Suprapubic skin (tissue), 4 donors: Measurements from ENCODE around the gene CUL2. TPM values are rescaled to one million over a fixed set of nuclear protein-coding genes. Genes with fewer than 3 reads are reported as not detected.

ENCODE experiments used
- DNase-seq, 2 donors: peaks; one replicate each; pipeline ENCODE4 v3.0.0-alpha.2; 2019; ENCODE audit warnings: low spot score in 2 of 2
- H3K27ac ChIP-seq: fragments of 200-600 bp; sonication (generic); one replicate; pipeline ENCODE4 v1.5.1; 2019
- H3K27me3 ChIP-seq: fragments of 200-600 bp; sonication (generic); one replicate; pipeline ENCODE4 v1.5.1; 2019
- H3K36me3 ChIP-seq: fragments of 200-600 bp; sonication (generic); one replicate; pipeline ENCODE4 v1.5.1; 2019
- H3K4me1 ChIP-seq: fragments of 200-600 bp; sonication (generic); one replicate; pipeline ENCODE4 v1.5.1; 2019
- H3K4me3 ChIP-seq: fragments of 200-600 bp; sonication (generic); one replicate; pipeline ENCODE4 v1.5.1; 2019; ENCODE audit warnings: mild to moderate bottlenecking
- H3K9me3 ChIP-seq: fragments of 200-600 bp; sonication (generic); one replicate; pipeline ENCODE4 v1.5.1; 2019
- EP300 ChIP-seq: sonication (generic); formaldehyde crosslinking; IDR thresholded peaks from one replicate; pipeline ENCODE4 v1.6.1; 2017; ENCODE audit warnings: antibody characterized with exemption
- POLR2A ChIP-seq, 2 donors: fragments of 450-650 bp; IDR thresholded peaks; one replicate each; pipeline ENCODE4 v1.6.1; 2017; ENCODE audit warnings: antibody characterized with exemption in 2 of 2, mild to moderate bottlenecking in 2 of 2, moderate library complexity in 2 of 2
- POLR2AphosphoS5 ChIP-seq, 3 donors: sonication (generic); formaldehyde crosslinking; IDR thresholded peaks; one replicate each; pipeline ENCODE4 v1.6.1; 2017; ENCODE audit warnings: antibody characterized with exemption in 3 of 3
- WGBS: methylation state at CpG from one replicate; pipeline ENCODE4 v1.1.5; 2018; 5-methylcytosine and 5-hydroxymethylcytosine counted together
- total RNA-seq, 4 donors: library from RNA; depleted of rRNA; stranded (reverse); fragments of >200 nt; gene quantifications; one replicate each; pipeline ENCODE4 v1.1.0, GENCODE V29; 2016
- TF ChIP-seq, protein P1 (sequence below), 2 donors: fragments of 200-600 bp in 1 of 2; fragments of 450-650 bp in 1 of 2; sonication (generic) in 1 of 2; IDR thresholded peaks; one replicate each; pipeline ENCODE4 v1.5.1; 2016 to 2019; ENCODE audit warnings: antibody characterized with exemption in 2 of 2, mild to moderate bottlenecking in 1 of 2, moderate library complexity in 1 of 2

The CUL2 gene
- total RNA-seq, 4 donors from 2014 or later: 15.7 to 23.1 (median 18.4) TPM

DNA sequence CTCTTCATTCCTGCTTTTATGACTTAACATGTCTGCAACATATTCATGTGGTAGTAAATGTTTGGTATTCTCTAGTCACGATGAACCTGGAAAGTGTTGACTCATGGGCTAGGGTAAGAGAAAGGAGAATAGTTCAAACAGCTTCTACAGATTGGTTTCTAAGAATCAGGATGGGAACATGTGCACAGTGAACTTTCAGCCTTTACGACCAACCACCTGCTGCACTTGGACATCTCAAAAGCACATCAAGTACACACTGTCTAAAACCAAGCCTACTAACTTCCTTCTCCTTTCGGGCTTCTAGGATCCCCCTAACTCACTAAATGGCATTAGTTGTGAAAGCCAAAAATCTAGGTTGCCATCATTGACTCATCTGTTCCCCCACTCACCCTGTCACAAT, 85.5 kb downstream of the CUL2 start:
- 93% methylated on average over 3 of the region's 3 CpGs for WGBS
- Histone ChIP-seq H3K9me3 (no peaks in the 10 kb centered on the region), H3K27me3 (no peaks in the 10 kb centered on the region), H3K27ac (no peak overlapping the region), H3K36me3 (peaks cover 9% of the 10 kb centered on the region), H3K4me1 (no peaks in the 10 kb centered on the region), H3K4me3 (no peak overlapping the region)
- no peak for TF ChIP-seq POLR2A (IDR thresholded peaks at IDR 0.05)
- TF ChIP-seq POLR2AphosphoS5 (IDR thresholded peaks at IDR 0.05): no peak
- TF ChIP-seq, protein P1, sequence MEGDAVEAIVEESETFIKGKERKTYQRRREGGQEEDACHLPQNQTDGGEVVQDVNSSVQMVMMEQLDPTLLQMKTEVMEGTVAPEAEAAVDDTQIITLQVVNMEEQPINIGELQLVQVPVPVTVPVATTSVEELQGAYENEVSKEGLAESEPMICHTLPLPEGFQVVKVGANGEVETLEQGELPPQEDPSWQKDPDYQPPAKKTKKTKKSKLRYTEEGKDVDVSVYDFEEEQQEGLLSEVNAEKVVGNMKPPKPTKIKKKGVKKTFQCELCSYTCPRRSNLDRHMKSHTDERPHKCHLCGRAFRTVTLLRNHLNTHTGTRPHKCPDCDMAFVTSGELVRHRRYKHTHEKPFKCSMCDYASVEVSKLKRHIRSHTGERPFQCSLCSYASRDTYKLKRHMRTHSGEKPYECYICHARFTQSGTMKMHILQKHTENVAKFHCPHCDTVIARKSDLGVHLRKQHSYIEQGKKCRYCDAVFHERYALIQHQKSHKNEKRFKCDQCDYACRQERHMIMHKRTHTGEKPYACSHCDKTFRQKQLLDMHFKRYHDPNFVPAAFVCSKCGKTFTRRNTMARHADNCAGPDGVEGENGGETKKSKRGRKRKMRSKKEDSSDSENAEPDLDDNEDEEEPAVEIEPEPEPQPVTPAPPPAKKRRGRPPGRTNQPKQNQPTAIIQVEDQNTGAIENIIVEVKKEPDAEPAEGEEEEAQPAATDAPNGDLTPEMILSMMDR (IDR thresholded peaks at IDR 0.05): no peak
- TF ChIP-seq EP300: no peak
- DNase-seq: no peak

DNA sequence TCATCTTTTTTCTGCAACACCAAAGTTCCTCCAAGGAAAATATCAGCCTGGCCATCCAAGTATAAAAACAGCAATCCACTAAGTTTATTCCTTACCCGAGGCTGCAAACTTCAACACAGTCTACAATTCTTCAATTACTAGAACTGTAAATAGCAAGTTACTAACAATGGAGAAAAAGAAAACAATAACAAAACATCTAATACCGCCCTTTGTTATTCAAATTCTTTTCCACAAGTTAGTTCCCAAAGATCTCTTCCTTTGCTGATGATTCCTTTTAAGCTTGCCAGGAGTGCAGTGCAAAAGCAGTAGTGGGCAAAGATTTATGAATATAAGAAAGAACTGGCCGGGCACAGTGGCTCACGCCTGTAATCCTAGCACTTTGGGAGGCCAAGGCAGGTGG, 86.2 kb downstream of the CUL2 start:
- WGBS: 90% methylated on average over 4 of the region's 4 CpGs

DNA sequence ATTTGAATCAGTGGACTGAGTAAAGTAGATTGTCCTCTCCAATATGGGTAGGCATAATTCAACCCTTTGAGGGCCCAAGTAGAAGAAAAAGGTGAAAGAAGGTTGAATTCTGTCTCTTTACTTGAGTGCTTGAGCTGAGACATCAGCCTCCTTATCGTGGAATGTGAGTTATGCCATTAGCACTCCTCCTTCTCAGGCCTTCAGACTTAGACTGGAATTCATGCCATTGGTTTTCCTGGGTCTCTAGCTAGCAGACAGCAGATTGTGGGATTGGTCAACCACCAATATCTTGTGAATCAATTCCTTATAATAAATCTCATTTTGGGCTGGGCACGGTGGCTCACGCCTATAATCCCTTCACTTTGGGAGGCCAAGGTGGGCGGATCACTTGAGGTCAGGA, 89.2 kb downstream of the CUL2 start:
- 96% methylated on average over 4 of the region's 4 CpGs for WGBS
- Histone ChIP-seq H3K4me1 (no peaks in the 10 kb centered on the region), H3K27ac (no peak overlapping the region), H3K9me3 (no peaks in the 10 kb centered on the region), H3K36me3 (no peaks in the 10 kb centered on the region), H3K27me3 (no peaks in the 10 kb centered on the region), H3K4me3 (no peak overlapping the region)
- TF ChIP-seq, protein P1 (IDR thresholded peaks at IDR 0.05): no peak
- no peak for TF ChIP-seq POLR2AphosphoS5 (IDR thresholded peaks at IDR 0.05)
- no peak for TF ChIP-seq POLR2A (IDR thresholded peaks at IDR 0.05)
- no peak for DNase-seq

More for the DNA sequence above, 86.2 kb downstream of the CUL2 start:
- H3K4me1 ChIP-seq: no peaks in the 10 kb centered on the region
- H3K36me3 ChIP-seq: peaks cover 5% of the 10 kb centered on the region
- no peak overlapping the region for H3K27ac ChIP-seq
- no peaks in the 10 kb centered on the region for H3K27me3 ChIP-seq
- H3K9me3 ChIP-seq: no peaks in the 10 kb centered on the region
- DNase-seq: no peak
- no peak overlapping the region for H3K4me3 ChIP-seq
- no peak for TF ChIP-seq POLR2AphosphoS5 (IDR thresholded peaks at IDR 0.05)
- TF ChIP-seq, protein P1 (IDR thresholded peaks at IDR 0.05): no peak
- no peak for TF ChIP-seq EP300
- no peak for TF ChIP-seq POLR2A (IDR thresholded peaks at IDR 0.05)

DNA sequence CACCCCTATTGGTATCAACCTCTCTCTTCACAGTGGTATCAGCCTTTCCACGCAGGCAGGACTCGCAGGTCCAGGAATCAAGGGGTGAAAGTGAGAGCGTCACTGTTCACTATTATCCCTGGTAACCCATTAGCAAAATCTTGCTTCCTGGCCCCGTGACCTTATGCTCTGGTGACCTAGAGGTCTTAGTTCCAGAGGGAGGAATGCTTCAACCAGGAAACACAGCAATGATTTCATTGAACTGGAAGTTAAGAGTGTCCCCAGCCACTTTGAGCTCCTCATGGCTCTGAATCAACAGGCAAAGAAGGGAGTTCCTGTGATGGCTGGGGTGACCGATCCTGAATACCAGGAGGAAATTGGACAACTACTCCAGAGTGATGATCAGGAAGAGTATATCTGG, 90.6 kb downstream of the CUL2 start:
- Histone ChIP-seq H3K36me3 (no peaks in the 10 kb centered on the region), H3K4me3 (no peak overlapping the region), H3K27me3 (no peaks in the 10 kb centered on the region), H3K9me3 (no peaks in the 10 kb centered on the region), H3K4me1 (peaks cover 5% of the 10 kb centered on the region), H3K27ac (no peak overlapping the region)
- no peak for DNase-seq
- no peak for TF ChIP-seq POLR2AphosphoS5 (IDR thresholded peaks at IDR 0.05)
- TF ChIP-seq, protein P1 (IDR thresholded peaks at IDR 0.05): no peak
- no peak for TF ChIP-seq POLR2A (IDR thresholded peaks at IDR 0.05)
- no peak for TF ChIP-seq EP300
- 90% methylated on average over 5 of the region's 5 CpGs for WGBS

- Histone ChIP-seq H3K4me3 (no peak overlapping the region), H3K9me3 (no peaks in the 10 kb centered on the region), H3K27ac (no peak overlapping the region), H3K36me3 (no peaks in the 10 kb centered on the region), H3K4me1 (peaks cover 7% of the 10 kb centered on the region), H3K27me3 (no peaks in the 10 kb centered on the region)
- no peak for DNase-seq
- TF ChIP-seq EP300 (no peak), POLR2AphosphoS5 (IDR thresholded peaks at IDR 0.05) (no peak), POLR2A (IDR thresholded peaks at IDR 0.05) (no peak)
- TF ChIP-seq, protein P1 (IDR thresholded peaks at IDR 0.05): no peak
- WGBS: 93% methylated on average over 3 of the region's 3 CpGs
Observed at GRCh38 chr10:34998940-34999339, 91.2 kb downstream of the CUL2 start.
